CD4-positive, alpha-beta memory T cell (primary cell): ENCODE results near the gene PTPN11. TPM values are rescaled to one million over a fixed set of nuclear protein-coding genes. Genes with fewer than 3 reads are reported as not detected.

ENCODE experiments used
- CTCF ChIA-PET: fragments of 350-600 bp; sonication (Branson Sonifier 250); formaldehyde crosslinking; loops from one replicate; lab custom pipeline; 2021; ENCODE audit warnings: inconsistent platforms; ENCODE audit not compliant: partially characterized antibody; lab: Charles Lee
- POLR2A ChIA-PET: fragments of 350-600 bp; sonication (Branson Sonifier 250); formaldehyde crosslinking; loops from one replicate; lab custom pipeline; 2021; ENCODE audit not compliant: partially characterized antibody; lab: Charles Lee
- DNase-seq, 5 donors: peaks; one replicate each; pipeline versions ENCODE4 v3.0.0 to v3.0.0-alpha.2; 2020 to 2022; ENCODE audit warnings: mixed read lengths in 1 of 5
- H3K27ac ChIP-seq: one replicate; pipeline ENCODE4 v1.7.0; 2013; ENCODE audit warnings: low read depth, low read length
- H3K27me3 ChIP-seq: 2 replicates; pipeline ENCODE4 v1.7.0; 2013; ENCODE audit warnings: mild to moderate bottlenecking, low read length, moderate library complexity; ENCODE audit not compliant: insufficient read depth
- H3K36me3 ChIP-seq: 2 replicates; pipeline ENCODE4 v1.7.0; 2013; ENCODE audit warnings: mild to moderate bottlenecking, low read length, moderate library complexity; ENCODE audit not compliant: insufficient read depth
- H3K4me1 ChIP-seq: 2 replicates; pipeline ENCODE4 v1.7.0; 2013; ENCODE audit warnings: mild to moderate bottlenecking, low read length, moderate library complexity; ENCODE audit not compliant: insufficient read depth
- H3K4me3 ChIP-seq, 2 donors: one replicate each; pipeline ENCODE4 v1.7.0; 2013; ENCODE audit warnings: low read length in 2 of 2, mild to moderate bottlenecking in 1 of 2
- H3K9me3 ChIP-seq, 2 donors: one replicate each; pipeline ENCODE4 v1.7.0; 2013; ENCODE audit warnings: low read length in 2 of 2, control low read depth in 1 of 2; ENCODE audit not compliant: control insufficient read depth in 1 of 2
- H3K27ac Mint-ChIP-seq, 7 donors: one replicate each; pipeline ENCODE4 v1.8.0; 2020 to 2021; ENCODE audit warnings: mixed read lengths in 7 of 7, mild to moderate bottlenecking in 6 of 7, inconsistent platforms in 3 of 7, moderate library complexity in 3 of 7
- H3K27me3 Mint-ChIP-seq, 2 donors: one replicate each; pipeline ENCODE4 v1.8.0; 2020 to 2021; ENCODE audit warnings: mixed read lengths in 2 of 2
- H3K36me3 Mint-ChIP-seq, 2 donors: one replicate each; pipeline ENCODE4 v1.8.0; 2020 to 2021; ENCODE audit warnings: mixed read lengths in 2 of 2, inconsistent platforms in 1 of 2, mild to moderate bottlenecking in 1 of 2
- H3K4me1 Mint-ChIP-seq, 4 donors: one replicate each; pipeline ENCODE4 v1.8.0; 2020 to 2021; ENCODE audit warnings: mixed read lengths in 4 of 4, mild to moderate bottlenecking in 1 of 4
- H3K4me3 Mint-ChIP-seq, 8 donors: one replicate each; pipeline ENCODE4 v1.8.0; 2020 to 2021; ENCODE audit warnings: mixed read lengths in 8 of 8, mild to moderate bottlenecking in 7 of 8, moderate library complexity in 6 of 8, inconsistent platforms in 3 of 8
- H3K9me3 Mint-ChIP-seq, 8 donors: one replicate each; pipeline ENCODE4 v1.8.0; 2020 to 2021; ENCODE audit warnings: mixed read lengths in 8 of 8, mild to moderate bottlenecking in 5 of 8, inconsistent platforms in 3 of 8, moderate library complexity in 1 of 8
- intact Hi-C: fragments of 100-400 bp; cut with micrococcal nuclease; formaldehyde crosslinking; loops from one replicate; pipeline ENCODE4 v1.15.1; 2023
- polyA plus RNA-seq, 2 donors: library from polyadenylated mRNA; unstranded; fragments of 300-500 nt; fragmentation: Illumina TruSeq; gene quantifications; one replicate each; pipeline ENCODE4 v1.2.3, GENCODE V29; 2021
- total RNA-seq, 2 experiments: library from RNA; stranded (reverse); gene quantifications; one replicate each; pipeline ENCODE4 v1.2.3, GENCODE V29; 2021

PTPN11 gene
- total and polyA plus RNA-seq, 4 experiments from 2014 or later, result 45.3 to 72.2 (median 52.4) TPM

GRCh38 chr12:112546996-112547395, 128.2 kb downstream of the PTPN11 start:
- no peaks in the 10 kb centered on the region for H3K36me3 Mint-ChIP-seq
- no peaks in the 10 kb centered on the region for H3K4me1 ChIP-seq
- intact Hi-C loops, result no loop called here
- H3K27me3 ChIP-seq, result no peaks in the 10 kb centered on the region
- POLR2A ChIA-PET, result no interaction called here
- H3K36me3 ChIP-seq, result no peaks in the 10 kb centered on the region
- peaks cover 9 to 18% of the 10 kb centered on the region in 2 donors for H3K27me3 Mint-ChIP-seq
- no peak overlapping the region for H3K4me3 ChIP-seq
- CTCF ChIA-PET, result no interaction called here
- no peaks in the 10 kb centered on the region for H3K9me3 Mint-ChIP-seq
- no peak overlapping the region for H3K4me3 Mint-ChIP-seq
- no peak overlapping the region for H3K27ac Mint-ChIP-seq
- no peaks in the 10 kb centered on the region for H3K9me3 ChIP-seq
- no peak overlapping the region for H3K27ac ChIP-seq
- peaks cover 0 to 5% (median 1%) of the 10 kb centered on the region in 4 donors for H3K4me1 Mint-ChIP-seq
- DNase-seq, result no peak

DNA sequence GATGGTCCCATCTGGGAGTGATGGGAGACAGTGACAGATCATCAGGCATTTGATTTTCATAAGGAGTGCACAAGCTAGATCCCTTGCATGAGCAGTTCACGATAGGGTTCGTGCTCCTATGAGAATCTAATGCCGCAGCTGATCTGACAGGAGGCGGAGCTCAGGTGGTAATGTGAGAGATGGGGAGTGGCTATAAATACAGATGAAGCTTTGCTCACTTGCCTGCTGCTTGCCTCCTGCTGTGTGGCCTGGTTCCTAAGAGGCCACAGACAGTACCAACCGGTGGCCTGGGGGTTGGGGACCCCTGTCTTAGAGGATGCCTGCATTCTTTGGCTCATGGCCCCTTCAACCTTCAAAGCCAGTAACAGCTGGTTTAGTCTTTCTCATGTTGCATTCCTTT, 130.3 kb downstream of the PTPN11 start:
- no peaks in the 10 kb centered on the region for H3K27me3 ChIP-seq
- H3K4me1 ChIP-seq, result no peaks in the 10 kb centered on the region
- no peak overlapping the region for H3K27ac ChIP-seq
- Mint-ChIP-seq H3K9me3 (peaks cover 0 to 4% (median 2%) of the 10 kb centered on the region in 8 donors), H3K27ac (no peak overlapping the region), H3K4me3 (no peak overlapping the region), H3K36me3 (no peaks in the 10 kb centered on the region), H3K4me1 (peaks cover 0 to 5% (median 1%) of the 10 kb centered on the region in 4 donors), H3K27me3 (peaks cover 12 to 21% of the 10 kb centered on the region in 2 donors)
- DNase-seq, result no peak
- no peaks in the 10 kb centered on the region for H3K9me3 ChIP-seq
- H3K4me3 ChIP-seq, result no peak overlapping the region
- no peaks in the 10 kb centered on the region for H3K36me3 ChIP-seq
- CTCF ChIA-PET, result no interaction called here
- POLR2A ChIA-PET, result no interaction called here
- intact Hi-C loops, result no loop called here

DNA sequence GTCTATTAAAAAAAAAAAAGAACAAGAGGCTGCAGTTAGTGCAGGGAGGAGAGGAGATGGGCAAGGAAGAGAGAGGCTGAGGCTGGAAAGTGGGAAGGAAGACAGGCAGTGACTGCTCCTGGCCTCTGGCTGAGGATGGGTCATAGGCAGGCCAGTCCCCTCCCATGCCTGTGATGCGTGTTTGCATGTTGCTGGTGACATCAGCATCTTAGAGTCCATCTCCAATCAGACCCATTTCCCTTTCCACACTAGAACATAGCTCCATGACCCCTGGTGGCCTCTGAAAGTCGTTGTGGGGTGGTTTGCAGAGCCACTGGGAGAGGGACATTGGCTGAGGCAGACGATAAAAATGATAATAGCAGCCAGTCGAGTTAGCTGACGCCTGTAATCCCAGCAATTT, 132.9 kb downstream of the PTPN11 start:
- H3K9me3 ChIP-seq, result no peaks in the 10 kb centered on the region
- H3K27me3 Mint-ChIP-seq, result peaks cover 20 to 24% of the 10 kb centered on the region in 2 donors
- no peak overlapping the region for H3K4me3 Mint-ChIP-seq

GRCh38 chr12:112555621-112556233, 137.0 kb downstream of the PTPN11 start:
- Histone ChIP-seq H3K27ac (no peak overlapping the region), H3K4me3 (no peak overlapping the region), H3K36me3 (no peaks in the 10 kb centered on the region), H3K27me3 (no peaks in the 10 kb centered on the region), H3K4me1 (no peaks in the 10 kb centered on the region), H3K9me3 (no peaks in the 10 kb centered on the region)
- intact Hi-C loops, result no loop called here
- Mint-ChIP-seq H3K4me3 (no peak overlapping the region), H3K36me3 (no peaks in the 10 kb centered on the region), H3K9me3 (peaks cover 0 to 6% (median 4%) of the 10 kb centered on the region in 8 donors), H3K4me1 (peaks cover 0 to 2% (median under 1%) of the 10 kb centered on the region in 4 donors), H3K27ac (no peak overlapping the region), H3K27me3 (peaks cover 16 to 18% of the 10 kb centered on the region in 2 donors)
- no peak for DNase-seq
- POLR2A ChIA-PET, result no interaction called here
- CTCF ChIA-PET, result no interaction called here

More for the DNA sequence above, 132.9 kb downstream of the PTPN11 start:
- no peaks in the 10 kb centered on the region for H3K4me1 ChIP-seq
- Mint-ChIP-seq H3K27ac (no peak overlapping the region), H3K4me1 (peaks cover 0 to 5% (median 1%) of the 10 kb centered on the region in 4 donors), H3K9me3 (peaks cover 0 to 4% (median 4%) of the 10 kb centered on the region in 8 donors), H3K36me3 (no peaks in the 10 kb centered on the region)
- ChIA-PET CTCF (no interaction called here), POLR2A (no interaction called here)
- intact Hi-C loops, result no loop called here
- no peaks in the 10 kb centered on the region for H3K27me3 ChIP-seq
- H3K36me3 ChIP-seq, result no peaks in the 10 kb centered on the region
- no peak overlapping the region for H3K4me3 ChIP-seq
- H3K27ac ChIP-seq, result no peak overlapping the region
- no peak for DNase-seq

GRCh38 chr12:112557951-112558630, 139.3 kb downstream of the PTPN11 start:
- intact Hi-C loops, result no loop called here
- H3K9me3 ChIP-seq, result no peaks in the 10 kb centered on the region
- H3K4me3 ChIP-seq, result no peak overlapping the region
- no peak for DNase-seq
- no peaks in the 10 kb centered on the region for H3K4me1 ChIP-seq
- H3K27ac ChIP-seq, result no peak overlapping the region
- H3K4me1 Mint-ChIP-seq, result peaks cover 0 to 2% (median under 1%) of the 10 kb centered on the region in 4 donors
- CTCF ChIA-PET, result no interaction called here
- H3K36me3 ChIP-seq, result no peaks in the 10 kb centered on the region
- no peaks in the 10 kb centered on the region for H3K27me3 ChIP-seq
- H3K4me3 Mint-ChIP-seq, result no peak overlapping the region
- H3K9me3 Mint-ChIP-seq, result peaks cover 0 to 6% (median 1%) of the 10 kb centered on the region in 8 donors
- peaks cover 10 to 17% of the 10 kb centered on the region in 2 donors for H3K27me3 Mint-ChIP-seq
- H3K27ac Mint-ChIP-seq, result no peak overlapping the region
- no peaks in the 10 kb centered on the region for H3K36me3 Mint-ChIP-seq
- POLR2A ChIA-PET, result no interaction called here

Other genes starting within 250 kb of the PTPN11 start
- 10 to 100 TPM; 51.8 to 61.3 TPM for gene HECTD4, start 36.5 kb upstream of the PTPN11 start, total RNA-seq
- 1 to 10 TPM in 1 of 2 donors, under 1 TPM in 1; 0.75 to 6.7 TPM for gene HECTD4, start 36.5 kb upstream of the PTPN11 start, polyA plus RNA-seq
- 1,000 to 10,000 TPM; 1,625 to 1,665 TPM for gene RPL6, start 9.3 kb upstream of the PTPN11 start, total RNA-seq
- 100 to 1,000 TPM; 361 to 726 TPM for gene RPL6, start 9.3 kb upstream of the PTPN11 start, polyA plus RNA-seq